ENCODE results near the gene AKNA.

Gene AKNA

DNA sequence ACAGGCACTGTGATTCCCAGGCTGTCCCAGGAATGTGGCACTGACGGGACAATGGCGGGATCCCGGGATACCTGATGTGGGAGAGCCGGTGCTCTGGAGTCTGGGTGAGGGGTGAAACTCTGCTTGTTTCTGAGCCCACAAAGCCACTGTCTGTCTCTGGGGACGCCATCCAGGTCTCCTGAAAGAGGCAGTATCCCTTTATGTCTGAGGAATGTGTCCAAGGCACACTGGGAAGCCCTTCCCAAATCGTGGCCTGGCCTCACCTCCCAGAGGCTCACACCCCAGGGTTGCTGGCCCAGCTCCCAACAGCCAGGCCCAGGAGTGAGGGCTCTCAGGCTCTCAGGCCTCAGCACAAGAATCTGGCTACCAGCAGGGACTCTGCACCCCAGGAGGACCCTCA, 31.0 kb downstream of the AKNA start:
- DNase-seq = no peak

DNA sequence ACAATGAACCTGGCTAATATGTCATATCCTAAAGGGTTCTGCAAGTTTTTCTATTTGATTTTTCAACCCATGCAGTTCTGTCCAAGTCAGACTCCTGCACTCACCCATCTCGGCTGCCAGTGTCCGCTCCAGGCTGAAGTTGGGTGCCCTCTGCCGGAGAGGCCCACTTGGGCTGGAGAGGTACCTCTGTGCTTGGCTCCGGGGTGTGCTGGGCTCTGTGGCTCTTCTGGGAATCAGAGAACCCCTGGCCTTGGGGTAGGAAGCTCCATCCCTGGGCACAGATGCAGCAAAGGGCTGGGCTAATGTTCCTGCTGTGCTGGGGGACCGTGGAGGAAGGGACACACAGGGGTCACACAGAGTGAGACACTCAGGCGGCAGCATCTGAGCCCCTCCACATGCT, 32.0 kb downstream of the AKNA start:
- DNase-seq = no peak

DNA sequence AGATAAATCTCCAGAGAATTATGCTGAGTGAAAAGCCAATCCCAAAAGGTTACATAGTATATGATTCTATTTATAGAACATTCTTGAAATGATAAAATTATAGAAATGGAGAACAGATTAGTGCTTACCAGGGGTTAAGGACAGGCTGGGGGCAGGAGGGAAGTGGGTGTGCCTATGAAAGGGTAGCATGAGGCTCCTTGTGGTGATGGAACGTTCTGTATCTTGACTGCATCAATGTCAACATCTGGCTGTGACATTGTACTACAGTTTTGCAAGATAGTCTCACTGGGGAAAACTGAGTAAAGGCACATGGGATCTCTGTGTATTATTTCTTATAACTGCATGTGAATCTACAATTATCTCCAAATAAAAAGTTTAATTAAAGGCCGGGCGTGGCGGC, 35.9 kb downstream of the AKNA start:
- DNase-seq = no peak

DNA sequence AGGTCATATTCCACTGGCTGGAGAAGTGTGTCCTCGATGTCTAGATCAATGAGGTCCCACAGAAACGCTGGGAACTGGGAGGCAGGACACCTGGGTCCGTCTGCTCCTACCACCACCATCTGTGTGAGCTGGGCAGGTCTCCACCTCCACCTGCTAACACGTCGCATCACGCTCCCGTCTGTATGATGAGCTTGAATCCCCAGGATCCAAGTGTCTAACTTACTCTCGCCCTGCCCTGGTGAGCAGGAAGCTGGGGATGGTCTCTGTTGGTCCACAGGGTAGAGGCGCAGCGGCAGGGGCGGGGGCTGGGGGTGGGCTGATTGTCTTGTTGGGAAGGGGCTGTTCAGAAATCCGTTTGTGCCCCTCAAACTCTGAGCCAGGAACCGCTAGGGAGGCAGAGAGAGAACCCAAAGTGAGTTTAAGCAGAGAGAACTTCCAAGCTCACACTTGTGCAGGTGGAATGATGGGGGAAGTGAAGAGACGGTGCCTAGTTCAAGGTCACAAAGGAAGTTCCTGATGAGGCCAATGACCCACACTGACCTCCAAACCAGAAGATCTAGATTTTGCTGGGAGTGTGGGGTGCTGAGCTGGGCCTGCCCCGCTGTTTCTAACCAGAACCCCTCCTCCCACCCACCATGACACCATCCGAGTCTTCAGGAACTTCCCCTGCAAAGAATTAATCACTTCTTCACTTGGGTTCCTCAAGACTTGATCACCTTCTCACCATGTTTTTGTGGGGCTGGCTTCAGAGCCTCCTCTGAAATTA, 37.0 kb downstream of the AKNA start:
- no peak for DNase-seq

DNA sequence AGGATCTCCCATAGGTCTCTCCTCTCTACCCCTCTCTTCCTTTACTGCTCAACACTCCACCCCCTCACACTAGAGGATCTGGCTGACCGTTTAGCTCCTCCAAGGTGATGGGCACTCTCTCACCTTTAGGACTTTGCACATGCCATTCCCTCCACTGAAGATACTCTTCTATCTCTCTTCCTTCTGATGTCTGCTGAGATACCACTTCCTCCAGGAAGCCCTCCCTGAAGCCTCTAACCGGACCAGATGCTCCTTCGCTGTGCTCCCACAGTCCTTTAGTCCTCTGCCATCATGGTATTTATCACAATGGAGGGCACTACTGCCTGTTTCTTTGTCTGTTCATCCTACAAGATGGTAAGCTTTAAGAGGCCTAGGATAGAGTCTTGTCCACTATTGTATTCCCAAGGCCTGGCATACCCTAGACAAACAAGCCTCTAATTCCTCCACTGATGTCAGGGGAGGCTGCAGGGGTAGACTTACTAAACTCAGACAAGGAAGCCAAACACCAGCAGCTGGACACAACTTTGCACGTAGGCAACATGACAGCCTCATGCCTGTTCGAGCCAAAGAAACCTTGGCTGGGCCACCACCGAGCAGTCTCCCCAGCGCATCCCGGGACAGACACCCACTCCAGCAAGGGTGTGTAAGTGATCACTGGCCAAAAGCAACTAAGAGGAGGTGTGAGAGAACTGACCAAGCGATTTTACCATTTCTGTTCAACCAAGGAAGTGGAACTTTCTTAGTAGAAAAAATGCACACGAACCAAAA, 37.9 kb downstream of the AKNA start:
- DNase-seq = no peak

DNA sequence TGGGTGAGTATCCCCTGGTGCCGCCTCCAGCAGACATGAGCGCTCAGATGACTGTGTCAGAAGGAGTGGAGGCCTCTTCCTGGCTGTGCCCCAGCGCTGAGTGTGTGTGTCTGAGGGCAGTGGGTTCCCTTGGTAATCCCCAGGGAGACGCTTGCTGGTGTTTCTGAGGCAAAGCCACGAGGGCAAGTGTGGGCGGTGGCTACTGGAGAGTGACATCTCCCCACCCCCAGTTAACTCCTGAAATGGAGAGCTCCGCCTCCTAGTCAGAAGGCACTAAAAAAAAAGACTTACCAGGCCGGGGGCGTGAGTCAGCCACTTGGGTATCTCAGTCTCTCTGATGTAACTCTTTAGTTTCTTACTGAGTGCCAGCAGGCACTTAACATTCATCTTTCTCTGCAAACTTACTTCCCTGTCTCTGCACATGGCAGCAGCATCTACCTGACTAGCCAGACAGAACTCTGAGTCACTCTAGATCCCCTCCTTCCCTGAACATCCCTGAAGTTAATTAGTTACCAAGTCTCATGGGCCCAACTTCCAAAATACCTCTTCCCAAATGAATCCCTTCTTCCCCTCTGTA, 38.8 kb downstream of the AKNA start:
- peak; percentile 90 for DNase-seq

DNA sequence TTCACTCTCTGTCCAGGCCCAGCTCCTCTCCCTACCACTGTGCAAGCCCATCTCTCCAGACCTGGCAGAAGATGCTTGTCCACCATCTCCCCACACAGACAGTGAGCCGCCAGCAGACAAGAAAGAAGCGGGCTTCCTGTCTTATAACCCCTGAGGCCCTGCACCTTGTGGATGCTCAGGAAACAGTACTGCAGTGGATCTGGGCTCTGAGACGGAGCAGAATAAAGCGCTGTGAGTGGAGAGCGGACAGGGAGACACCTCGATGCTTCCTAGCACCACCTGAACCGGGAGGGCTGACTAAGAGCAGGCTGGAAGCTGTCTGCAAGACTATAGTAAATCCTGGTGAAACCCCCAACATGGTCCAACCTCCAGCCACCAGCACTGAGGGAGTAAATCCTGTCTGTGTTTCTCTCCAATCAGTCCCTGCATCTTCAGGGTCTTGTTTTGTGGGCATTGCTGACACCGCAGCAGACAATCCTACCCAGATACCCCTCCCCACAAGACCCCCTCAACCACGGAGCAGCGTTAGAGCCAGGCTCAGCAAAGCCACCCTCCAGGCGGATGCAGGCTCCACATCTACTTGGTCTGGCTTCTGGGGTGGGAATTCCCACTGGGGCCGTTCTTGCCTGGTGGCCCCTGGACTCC, 39.4 kb downstream of the AKNA start:
- DNase-seq = no peak

DNA sequence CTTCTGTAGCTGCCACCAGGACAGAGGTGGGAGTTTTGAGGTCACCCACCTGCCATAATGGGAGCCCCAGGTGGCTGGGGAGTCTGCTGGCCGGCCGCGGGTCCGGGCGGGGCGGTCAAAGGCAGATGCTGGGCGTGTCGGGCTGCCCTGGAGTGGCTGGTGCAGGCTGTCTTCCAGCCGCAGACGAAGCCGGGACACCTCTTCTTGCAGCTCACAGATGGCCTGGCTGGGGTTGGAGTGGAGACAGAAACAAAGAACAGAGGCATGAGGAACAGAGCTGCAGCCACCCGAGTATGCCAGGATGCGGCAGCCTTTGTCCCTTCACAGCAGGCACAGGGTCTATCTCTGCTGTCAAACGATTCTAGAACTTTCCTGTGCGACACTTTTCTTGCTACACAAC, 40.1 kb downstream of the AKNA start:
- DNase-seq = no peak

DNA sequence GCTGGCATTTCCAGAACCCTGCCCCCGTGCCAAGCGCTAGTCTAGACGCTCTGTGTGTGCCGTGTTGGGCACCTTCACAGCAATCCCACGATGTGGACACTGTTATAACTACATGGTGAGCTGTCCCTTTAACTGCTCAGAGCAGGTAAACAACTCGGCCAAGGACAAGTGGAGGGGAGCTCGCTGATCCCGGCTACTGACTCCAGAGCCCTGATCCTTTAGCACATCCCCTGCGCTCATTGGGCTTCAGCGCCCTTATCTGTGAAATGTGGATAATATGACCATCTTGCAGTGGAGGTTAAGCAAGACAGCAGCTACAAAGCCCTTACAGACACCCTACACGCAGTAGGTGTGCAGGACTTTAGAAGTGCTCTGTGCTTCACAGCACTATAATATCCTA, 41.6 kb downstream of the AKNA start:
- no peak for DNase-seq

DNA sequence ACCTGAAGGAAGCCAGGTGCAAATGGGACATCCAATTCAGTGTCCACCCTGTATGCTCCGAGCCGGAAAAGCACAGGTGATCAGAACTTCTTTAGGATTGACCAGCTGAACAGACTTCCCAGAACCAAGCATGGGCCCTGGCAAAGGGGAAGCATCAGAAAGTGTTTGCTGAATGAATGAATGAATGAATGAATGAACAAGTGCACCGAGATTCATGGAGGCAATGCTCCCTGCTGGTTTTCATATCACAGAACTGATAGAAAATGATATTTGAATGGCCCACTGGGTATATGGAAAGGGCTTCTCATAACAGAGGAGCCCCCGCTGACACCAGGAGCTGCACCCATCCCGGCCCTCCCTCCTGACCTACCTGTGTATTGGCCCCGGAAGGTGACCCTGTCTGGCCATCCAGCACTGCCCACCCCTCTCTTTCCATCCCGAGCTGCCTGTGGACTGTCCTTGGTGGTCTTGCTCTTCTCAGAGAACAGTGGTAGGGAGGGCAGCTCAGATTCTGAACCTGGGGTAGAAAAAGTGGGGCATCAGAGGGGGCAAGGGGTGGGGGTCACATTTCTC, 42.2 kb downstream of the AKNA start:
- no peak for DNase-seq

DNA sequence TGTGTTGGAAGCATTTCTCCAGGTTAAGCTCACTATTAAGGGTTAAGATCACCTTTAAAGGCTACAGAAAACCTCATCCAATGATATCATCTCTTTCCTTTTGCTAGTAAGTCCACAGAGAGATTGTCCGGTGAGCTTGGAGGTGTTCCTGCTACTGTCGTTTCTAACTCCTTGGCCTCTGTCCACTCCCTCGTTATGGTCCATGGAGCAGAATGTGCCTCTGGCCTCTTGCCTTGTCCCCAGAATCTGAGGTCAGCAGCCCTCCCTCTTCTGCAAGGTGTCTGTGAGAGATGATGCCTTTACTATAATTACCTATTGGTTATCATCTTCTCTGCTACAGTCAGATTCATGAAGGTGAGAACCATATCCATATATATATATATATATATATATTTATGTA, 43.1 kb downstream of the AKNA start:
- no peak for DNase-seq

DNA sequence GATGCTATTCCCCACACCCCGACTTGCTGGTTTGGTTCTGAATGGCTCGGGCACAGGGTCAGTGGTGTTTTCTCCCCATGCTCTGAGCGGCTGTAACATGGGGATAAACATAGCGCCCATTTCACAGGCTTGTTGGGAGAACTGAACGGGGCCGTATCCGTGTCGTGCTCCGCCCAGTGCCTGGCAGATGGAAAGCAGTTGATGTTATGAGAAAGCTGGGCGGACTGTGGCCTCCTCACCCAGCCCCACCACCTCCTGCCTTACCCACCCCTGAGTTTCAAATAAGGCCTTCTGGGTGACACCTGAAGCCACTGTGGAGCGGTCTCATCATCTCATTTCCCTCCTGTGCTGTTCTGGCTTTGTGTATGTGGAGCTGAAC, 43.6 kb downstream of the AKNA start:
- no peak for DNase-seq

DNA sequence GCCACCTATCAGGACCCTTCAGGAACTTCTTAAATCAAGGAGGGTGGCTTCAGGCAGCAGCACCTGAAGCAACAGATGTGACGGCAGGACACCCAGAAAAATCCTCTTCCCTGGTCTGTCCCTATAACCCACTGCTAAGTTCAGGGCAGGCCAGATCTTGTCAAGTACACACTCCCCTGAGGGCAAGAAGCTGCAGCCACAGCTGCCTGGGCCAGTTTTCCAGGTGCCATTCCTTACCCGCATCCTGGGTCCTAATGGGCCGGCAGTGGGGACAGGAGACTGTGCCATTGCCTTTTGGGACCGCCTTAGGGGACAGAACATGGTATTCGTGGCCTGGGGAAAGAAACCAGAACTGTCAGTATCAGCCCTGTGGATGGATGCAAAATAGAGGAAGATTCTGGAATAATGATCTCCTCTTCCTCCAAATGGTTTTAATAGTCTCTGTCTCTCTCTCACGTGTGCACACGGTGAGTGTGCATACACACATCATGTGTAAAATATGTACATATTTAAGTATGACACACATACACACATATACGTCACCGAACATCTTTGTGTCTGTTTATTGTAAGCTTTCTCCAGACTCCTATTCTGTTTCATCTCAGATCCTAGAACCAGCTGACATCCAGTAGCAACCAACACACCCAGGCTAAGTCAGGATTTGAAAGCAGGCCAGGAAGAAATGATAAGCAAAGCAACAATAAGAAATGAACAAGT, 44.2 kb downstream of the AKNA start:
- no peak for DNase-seq

DNA sequence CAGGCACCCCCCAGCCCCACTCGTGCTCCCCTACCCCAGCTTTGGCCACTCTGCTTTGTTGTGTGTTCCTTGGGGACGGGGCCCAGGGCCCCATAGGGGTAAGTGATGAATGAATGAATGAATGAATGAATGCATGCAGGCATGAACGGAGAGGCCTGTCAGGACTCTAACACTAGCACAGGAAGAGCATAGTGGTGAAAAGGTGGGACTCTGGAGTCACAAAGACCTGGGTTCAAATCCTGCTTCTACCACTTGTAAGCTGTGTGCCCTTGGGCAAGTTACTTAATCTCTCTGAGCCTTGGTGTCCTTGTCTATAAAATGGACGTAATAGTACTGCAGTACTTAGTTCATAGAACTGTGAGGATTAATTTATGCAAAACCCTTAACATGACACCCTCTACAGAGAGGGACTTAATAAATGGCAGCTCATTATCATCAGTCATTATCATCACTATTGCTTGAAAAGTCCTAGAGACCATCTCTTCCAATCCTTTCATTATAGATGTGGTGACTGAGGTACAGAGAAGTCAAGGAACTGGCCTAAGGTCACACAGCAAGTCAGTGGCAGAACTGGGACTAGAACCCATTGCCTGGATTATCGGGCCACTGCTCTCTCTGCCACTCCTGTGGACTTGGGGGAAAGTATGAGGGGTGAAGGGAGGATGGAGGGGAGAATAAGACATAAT, 44.9 kb downstream of the AKNA start:
- DNase-seq = no peak

DNA sequence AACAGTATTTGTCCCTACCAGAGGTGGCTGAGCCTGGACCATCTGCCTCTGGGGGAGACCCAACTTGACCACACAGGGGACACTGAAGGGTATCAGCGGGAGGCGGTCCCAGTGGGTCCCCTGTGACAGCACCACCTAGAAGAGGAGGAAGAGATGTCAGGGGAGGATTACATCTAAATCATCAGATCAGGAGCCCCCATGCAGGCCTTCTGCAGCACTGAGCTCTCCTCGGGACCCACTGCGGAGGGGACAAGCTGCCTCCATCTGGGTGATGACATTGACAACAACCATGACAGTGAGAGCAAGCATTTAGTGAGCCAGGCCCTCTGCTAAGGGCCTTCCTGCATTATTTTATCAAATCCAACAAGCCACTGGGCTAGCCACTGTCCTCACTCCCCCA, 45.8 kb downstream of the AKNA start:
- no peak for DNase-seq

DNA sequence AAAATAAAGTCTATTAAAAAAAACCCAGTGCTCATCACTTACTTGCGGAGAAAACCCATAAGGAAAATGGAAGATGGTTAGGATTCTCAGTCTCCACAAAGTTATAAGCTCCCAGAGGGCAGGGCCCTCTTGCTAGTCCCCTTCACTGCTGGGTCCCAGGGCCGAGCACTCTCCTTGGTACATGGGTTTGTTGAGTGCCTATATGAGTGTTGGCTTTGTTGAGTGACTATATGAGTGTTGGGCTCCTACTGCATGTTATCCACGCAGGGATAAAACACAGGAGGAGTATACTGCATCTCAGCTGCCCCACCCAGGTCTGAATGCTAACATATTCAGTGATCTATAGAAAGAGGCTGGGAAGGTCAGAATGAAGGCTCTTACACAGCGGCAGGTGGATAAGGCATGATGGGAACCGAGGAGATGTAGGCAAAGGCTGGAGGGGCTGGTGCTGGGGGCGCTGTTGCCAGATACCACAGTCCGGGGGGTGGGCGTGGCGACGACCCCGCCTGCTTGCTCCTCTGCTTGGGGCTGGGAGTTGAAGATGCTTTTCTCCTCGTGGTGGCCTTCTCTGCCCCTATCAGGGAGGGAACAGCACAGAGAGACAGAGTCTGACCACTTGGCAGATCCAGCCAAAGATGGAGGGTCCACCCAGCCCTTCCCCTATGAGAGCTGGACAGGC, 46.5 kb downstream of the AKNA start:
- no peak for DNase-seq

DNA sequence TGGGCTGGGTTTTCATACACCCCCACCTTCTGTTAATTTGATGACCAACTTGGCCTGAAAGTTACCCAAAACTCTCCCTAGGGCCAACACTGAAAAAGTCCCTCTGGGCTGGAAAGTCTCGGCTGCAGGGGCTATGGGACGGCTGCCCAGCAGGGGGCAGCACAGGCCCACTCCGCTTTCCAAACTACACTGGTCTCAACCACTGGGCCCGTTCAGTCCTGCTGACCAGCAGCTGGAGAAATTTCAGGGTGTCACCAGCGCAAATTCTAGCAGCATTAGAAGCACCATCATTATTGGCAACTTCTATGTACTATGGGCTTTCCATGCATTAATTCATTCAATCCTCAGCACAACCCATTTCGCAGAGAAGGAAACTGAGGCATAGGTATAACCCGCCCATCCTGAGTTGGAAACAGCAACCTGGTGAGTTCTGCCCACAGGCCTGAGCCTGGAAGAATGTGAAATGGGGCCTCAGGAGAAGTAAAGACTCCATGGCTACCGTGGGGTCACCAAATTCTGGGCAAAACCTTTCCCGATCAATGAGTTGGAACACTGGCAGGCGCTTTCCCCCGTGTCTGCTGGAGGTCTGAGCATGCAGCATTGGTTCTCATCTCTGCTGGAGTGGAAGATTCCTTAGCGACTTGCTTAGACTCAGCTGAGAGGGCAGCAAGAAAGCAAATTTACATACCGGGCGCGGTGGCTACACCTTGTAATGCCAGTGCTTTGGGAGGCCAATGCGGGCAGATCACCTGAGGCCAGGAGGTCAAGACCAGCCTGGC, 48.5 kb downstream of the AKNA start:
- DNase-seq = peak; percentile 87

DNA sequence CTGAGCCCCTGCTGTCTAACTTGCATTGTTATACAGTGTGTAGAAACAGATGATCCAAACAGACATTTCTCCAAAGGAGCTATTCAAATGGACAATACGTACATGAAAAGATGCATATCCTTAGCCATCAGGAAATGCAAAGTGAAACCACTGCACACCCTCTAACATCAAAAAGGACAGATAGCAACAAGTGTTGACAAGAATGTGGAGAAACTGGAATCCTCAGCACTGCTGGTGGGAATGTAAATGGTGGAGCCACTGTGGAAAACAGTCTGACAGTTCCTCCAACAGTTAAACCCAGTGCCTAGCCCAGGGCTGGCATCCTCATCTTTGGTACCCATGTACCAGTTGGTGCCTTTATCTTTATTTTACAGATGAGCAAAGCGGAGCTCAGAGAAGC, 49.6 kb downstream of the AKNA start:
- DNase-seq = no peak

DNA sequence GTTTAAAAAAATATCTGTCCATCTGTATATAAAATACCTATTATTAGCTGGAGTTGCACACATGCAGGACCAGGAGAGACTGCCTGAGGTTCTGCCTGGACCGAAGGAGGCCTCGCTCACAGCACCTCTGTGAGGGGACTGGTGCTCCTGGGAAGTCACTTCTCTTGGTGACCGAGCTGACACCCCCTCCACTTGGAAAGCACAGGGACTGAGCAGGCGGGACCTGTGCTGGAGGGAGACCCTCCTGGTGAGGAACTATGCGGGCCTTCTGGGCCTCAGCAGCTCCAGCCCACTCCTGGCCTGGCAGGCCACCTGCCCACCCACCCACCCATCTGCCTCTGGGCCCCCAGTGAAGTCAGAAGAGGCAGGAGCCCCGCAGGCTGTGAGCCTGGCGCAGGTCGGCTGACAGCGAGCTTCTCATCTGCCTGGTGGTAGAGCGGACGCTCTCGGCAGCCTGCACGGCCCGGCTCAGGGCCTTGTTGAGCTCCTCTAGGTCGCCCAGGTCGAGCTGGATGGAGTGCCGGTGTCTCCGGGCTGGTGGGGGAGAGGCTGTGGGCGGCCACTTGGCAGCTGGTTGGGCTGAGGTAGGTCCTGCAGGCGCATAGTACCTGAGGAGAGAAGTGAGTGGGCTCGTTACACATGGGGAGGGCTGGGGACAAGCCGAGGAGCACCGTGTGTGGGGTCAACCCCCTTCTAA, 50.9 kb downstream of the AKNA start:
- DNase-seq = no peak

DNA sequence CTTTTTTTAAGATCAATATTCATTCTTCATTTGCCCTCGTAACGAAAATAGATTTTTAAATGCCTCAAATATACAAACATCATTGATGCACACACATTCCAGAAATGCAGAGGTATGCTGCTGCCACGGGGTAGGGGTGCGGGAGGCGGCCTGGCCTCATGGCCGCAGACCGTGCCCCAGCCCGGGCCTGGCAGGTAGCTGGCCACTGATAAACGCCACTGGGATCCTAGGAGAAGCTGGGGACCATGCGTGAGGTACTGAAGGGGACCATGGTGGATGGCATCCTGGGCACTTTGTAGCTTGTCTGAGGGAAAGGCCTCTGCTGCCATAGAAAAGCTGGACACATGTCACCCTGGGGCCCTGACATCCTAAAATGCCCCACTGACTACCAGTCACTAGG, 51.6 kb downstream of the AKNA start:
- no peak for DNase-seq

Measured in activated CD8-positive, alpha-beta memory T cell treated with anti-CD3 and anti-CD28 coated beads, Interleukin-2, amount 50 U/mL, for 48 hours (primary cell).